ENCODE results near the gene UTP4.
A peak's percentile ranks its signal among the peaks of the same experiment; 100 is the strongest.
"Not testable (repeated sequence)": the region's sequence is repeated elsewhere in the genome, so short reads cannot be mapped to it uniquely, and the experiment has no call there.

UTP4 gene

DNA sequence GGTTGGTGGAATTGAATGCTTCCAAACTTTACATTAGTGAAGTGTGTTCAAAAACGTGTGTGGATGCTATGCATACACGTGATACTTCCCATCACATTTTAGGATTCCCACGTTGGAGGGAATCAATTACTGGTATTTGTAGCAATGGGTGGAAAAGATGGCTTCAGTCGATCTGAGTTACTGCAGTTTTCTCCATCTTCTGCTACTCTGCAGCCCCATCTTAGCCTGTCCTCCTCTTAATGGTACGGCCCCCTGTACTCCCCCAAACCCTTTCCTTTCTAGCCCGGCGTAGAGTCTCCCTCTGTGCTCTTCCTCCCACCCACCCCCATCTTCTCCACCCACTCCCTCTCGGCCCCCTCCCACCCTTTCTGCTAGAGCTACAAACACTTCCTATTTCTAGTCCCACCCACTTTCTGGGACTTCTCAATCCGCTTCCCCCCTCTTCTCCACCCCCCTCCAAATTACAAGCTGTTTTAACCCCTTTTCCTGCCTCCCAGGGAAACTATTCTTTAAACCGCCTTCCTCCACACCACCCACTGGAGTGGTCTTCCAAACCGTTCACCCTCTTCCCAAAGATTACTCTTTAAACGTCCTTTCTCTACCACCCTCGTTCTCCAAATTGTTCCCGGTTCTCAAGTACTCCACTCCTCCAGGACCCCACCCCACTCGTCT, 1.1 kb upstream of the UTP4 start:
- DNase-seq (ENCODE audit: low spot score) = peak; percentile 65

DNA sequence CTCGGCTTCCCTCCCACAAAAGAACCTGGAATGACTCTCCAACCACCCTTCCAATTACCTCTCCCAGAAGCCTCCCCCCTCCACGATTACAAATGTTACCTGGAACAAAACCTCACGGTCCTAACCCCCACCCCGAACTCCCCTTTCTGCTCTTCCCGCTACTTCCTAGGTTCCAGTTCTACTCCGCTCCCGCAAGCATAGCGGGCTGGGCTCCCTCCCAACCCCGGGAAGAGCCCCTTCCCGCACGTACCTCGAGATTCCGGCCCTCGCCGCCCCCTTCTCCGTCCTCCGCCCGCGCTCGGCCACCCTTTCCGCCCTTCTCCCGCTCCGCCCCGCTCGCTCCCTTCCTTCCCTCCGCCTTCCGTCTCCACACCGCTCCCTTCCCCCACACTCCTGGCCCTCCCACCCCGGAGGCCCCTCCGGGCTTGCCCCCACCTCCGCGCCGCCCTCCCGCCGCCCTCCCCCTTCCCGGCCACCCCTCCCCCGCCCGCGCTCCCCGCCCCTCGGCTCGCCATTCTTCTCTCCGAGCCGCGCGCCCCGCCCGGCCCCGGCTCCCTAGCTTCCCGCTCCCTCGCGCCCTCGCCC, 518 bp upstream of the UTP4 start:
- peak; percentile 87 for DNase-seq (ENCODE audit: low spot score)

DNA sequence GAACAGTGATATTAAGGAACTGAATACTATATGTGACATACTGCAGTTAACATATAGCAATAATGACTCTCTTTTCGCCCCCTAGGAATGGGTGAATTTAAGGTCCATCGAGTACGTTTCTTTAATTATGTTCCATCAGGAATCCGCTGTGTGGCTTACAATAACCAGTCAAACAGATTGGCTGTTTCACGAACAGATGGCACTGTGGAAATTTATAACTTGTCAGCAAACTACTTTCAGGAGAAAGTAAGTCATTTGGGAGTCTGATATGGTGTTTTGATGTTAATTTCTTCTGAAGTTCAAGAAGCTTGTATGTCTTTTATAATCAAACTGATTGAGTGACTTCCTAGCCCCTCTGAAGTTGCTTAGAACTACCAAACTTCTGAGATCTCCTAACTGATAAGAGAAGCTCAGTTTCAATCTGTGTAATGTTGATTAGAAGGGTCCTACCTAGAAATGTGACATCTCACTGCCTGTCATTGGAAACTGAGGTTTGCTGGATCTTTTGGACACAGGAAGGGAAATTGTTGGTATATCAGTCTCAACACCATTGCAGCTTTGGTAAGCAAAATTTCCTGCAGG, 1.0 kb downstream of the UTP4 start:
- DNase-seq (ENCODE audit: low spot score) = no peak

DNA sequence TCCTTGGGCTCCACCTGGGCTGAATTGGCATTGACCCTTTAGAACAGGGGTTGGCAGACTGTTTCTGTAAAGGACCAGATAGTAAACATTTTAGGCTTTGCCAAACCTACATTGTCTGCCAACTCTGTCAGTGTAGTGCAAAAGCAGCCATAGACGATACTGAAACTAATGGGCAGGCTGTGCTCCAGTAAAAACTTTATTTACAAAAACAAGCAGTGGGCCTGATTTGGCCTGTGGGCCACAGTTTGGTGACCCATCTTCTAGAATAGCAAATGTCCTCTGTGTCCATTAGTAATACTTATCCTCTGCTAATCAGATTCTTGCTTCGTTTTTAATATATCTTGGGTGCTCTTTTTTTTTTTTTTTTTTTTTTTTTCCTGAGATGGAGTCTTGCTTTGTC, 6.2 kb downstream of the UTP4 start:
- DNase-seq (ENCODE audit: low spot score) = no peak

DNA sequence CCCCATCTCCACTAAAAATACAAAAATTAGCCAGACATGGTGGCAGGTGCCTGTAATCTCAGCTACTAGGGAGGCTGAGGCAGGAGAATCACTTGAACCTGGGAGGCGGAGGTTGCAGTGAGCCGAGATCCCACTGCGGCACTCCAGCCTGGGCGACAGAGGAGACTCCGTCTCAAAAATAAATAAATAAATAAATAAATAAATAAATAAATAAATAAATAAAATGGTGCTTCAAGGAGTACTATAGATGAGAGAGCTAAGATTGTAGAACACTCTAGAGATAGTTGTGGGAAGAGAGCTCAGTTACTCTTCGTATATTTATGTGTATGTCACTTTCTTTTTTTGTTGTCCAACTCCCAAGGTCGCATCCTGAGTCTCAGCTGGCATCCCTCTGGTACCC, 7.0 kb downstream of the UTP4 start:
- not testable (repeated sequence) for DNase-seq (ENCODE audit: low spot score)

DNA sequence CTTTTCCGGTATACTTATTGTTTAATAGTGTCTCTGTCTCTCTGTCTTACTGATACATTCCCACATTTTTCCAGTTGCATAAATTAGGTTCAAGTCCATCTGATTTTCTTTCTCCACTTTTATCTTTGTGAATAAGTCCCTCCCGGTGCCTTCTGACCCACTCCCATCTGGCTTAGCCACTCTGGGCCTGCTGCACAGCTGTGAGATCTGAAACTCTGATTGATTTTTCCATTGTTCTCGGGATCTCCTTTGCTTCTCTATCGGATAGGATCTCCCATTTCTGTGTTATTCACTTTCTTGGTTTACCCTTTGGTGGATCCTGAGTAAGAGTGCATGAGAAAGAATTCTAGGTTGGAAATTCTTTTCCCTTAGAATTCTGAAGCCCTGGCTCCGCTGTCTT, 8.6 kb downstream of the UTP4 start:
- DNase-seq (ENCODE audit: low spot score) = no peak

DNA sequence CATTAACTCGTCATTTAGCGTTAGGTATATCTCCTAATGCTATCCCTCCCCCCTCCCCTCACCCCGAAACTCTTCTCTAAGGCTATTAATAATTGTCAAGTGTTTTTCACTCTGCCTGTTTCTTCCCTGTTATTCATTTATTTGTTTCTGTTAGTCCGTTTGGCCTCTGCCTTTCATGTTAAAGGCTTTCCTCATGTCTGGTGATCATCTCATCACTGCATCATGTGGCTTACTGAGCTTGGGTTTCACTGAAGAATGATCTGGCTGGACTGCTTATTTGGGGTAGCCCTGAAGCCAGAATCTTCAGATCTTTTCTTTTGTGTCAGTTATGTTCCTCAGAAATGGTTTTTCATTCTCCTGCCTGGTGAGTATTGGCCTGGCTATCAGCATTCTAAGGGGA, 9.5 kb downstream of the UTP4 start:
- DNase-seq (ENCODE audit: low spot score) = no peak

DNA sequence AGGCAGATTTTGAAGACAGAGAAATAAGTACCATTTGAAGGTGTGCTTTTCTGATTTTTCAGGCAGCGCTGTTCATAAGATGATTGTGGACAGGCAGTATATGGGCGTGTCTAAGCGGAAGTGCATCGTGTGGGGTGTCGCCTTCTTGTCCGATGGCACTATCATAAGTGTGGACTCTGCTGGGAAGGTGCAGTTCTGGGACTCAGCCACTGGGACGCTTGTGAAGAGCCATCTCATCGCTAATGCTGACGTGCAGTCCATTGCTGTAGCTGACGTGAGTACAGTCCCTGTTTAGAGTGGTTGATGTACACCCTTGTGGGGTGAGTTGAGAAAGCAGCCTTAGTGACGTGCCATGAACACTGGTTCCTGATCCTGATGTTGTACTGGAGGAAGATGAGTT, 10.7 kb downstream of the UTP4 start:
- no peak for DNase-seq (ENCODE audit: low spot score)

DNA sequence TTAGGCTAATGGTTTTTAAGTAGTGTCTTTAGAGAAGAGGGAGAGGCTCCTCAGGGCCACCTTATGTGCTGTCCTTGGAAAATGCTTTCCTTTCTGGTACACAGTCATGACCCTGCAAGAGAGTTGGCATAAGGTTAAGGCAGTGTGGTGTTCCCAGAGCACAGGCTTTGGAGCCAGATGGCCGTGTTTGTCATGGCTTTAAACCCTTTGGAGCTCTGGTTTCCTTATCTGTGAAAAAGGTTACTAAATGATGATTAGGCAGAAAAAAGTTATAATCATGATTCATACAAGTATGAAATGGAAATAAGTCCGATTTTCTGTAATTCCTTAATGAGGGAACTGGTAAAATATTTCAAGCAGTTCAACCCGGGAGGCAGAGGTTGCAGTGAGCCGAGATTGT, 13.2 kb downstream of the UTP4 start:
- DNase-seq (ENCODE audit: low spot score) = no peak

DNA sequence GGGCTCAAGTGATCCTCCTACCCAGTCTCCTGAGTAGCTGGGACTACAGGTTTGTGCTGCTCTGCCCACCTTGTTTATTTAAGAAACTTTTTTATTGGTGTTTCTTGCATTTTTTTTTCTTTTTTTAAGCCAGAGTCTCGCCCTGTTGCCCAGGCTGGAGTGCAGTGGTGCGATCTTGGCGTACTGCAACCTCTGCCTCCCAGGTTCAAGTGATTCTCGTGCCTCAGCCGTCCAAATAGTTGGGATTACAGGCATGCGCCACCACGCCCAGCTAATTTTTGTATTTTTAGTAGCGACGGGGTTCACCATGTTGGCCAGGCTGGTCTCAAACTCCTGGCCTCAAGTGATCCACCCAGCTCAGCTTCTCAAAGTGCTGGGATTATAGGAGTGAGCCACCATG, 17.2 kb downstream of the UTP4 start:
- DNase-seq (ENCODE audit: low spot score) = not testable (repeated sequence)

DNA sequence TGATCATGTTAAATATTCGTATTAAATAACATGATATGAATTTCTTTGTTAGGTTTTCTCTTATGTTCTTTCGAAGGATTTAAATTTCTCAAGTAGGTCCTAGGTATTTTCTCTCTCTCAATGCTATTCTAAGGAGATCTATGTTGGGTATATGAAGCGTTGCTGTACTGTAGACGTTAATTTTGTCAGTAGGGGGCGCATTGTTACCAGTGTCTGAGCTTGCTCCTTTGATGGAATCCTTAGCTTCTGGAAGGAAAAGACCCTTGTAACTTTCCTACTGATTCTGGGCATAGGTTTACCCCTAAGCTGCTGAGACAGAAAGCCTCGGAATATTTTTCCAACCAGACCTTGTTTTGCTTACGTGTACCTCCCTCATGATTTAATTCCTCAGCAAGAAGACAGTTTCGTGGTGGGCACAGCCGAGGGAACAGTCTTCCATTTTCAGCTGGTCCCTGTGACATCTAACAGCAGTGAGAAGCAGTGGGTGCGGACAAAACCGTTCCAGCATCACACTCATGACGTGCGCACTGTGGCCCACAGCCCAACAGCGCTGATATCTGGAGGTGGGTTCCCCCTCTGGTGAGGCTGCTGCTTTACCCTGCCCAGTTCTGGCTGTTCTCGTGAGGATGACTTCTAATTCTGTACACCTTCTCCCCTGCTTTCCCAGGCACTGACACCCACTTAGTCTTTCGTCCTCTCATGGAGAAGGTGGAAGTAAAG, 17.9 kb downstream of the UTP4 start:
- DNase-seq (ENCODE audit: low spot score) = peak; percentile 69

DNA sequence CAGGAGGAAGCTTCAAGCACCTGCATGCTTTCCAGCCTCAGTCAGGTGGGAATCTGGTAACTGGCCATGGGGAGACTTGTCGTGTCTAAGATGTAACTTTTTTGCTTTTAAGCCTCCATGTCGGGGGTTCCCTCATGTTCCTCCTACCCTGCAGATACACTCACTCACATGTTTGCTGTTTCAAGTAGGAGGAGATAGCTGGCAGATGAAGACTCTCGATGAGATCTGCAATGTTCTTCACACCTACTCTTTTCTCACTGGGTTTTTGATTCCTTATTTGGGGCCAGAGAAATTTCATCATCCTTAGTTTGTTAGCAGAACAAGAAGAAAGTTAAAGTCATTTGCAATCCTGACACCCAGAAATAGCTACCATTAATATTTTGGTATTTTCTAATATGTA, 24.7 kb downstream of the UTP4 start:
- no peak for DNase-seq (ENCODE audit: low spot score)

DNA sequence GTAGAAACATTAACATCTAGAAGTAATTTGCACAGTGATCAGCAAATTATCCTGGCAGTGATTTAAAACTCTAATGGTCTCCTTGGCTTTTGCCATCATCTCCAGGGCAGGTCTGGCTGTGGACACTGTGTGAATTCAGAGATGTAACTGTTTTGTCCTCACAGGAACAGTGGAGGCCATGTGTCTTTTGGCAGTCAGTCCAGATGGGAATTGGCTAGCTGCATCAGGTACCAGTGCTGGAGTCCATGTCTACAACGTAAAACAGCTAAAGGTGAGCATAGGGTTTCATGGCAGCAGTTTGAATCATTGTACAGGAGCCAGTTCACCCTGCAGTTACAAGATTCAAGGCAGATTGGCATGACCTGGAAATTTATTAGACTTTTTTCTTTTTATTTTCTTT, 27.7 kb downstream of the UTP4 start:
- no peak for DNase-seq (ENCODE audit: low spot score)

DNA sequence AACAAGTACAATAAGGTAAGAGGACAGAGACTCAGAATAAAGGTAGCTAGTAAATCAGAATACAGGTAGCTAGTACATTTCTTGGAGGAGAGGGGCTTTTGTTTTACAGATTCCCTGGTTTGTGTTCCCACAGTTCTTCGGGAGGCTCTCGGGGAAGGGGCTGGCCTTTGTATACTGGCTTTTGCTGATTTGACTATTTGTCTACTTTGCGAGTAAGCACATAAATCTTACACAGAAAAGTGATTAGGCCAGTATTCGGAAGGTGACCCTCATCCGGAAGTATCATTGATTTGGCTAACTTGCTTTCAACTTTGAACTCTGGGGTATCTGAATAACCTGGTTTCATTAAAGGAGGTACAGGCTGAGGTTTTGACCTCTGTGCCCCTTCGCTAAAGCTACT, 33.1 kb downstream of the UTP4 start:
- DNase-seq (ENCODE audit: low spot score) = no peak

DNA sequence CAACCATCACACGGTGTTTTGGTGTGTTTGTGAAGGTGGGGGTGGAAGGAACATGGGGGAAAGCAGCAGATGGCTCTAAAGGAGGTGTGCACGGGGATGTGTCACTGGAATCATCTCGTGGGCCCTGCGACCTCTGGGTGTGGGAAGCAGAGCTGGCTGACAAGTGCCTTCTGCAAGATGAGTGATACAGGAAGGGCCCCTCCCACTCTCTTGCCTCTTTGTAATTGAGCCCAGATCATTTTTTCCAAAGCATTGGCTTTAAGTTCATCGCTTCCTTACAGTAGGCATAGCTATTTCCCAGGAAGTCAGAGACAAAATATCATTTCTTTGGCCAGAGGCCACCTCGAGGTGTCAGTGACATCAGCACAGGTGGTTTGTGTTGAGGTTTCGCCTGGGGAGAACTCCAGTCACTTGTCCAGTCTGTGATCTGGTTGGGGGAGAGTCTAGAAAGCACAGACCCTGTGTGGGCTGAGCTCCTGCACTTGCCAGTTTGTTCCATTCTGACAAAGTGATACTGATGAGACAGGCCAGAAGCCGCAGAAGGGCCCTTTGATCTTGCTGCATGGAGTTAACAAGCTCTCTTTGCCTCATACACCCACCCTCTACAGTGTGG, 33.9 kb downstream of the UTP4 start:
- no peak for DNase-seq (ENCODE audit: low spot score)

DNA sequence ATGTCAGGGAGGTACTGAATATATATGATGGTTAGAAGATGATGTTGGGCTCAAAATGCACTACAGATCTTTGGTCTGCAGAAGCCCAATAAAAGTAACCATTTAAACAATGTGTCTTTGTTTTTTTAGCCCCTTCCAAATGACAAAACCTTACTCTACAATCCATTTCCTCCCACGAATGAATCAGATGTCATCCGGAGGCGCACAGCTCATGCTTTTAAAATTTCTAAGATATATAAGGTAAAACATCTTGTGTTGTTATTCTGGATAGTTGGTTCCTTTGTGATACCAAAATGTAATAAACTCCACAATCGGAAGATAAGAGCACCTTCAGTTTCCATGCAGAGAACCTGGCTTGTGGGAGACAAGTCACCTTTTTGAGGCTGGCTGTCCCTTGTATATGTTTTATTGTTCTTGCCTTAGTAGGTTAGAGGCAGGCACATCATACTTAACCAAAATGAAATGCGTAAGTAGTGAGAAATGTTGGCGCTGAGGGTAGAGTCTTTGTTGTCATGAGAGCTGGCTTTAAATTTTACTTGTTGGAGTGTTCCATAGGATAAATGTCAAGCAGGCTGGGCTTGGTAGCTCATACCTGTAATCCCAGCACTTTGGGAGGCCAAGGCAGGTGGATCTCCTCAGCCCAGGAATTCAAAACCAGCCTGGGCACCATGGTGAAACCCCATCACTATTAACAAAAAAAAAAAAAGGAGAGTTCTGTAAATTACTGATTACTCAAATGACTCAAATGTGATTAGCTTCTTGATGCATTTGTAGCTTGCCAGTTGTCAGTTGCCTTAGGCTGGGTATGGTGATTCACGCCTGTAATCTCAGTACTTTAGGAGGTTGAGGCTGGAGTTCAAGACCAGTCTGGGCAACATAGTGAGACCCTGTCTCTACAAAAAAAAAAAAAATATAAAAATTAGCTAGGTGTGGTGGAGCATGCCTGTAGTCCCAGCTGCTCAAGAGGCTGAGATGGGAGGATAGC, 34.8 kb downstream of the UTP4 start:
- DNase-seq (ENCODE audit: low spot score) = no peak

DNA sequence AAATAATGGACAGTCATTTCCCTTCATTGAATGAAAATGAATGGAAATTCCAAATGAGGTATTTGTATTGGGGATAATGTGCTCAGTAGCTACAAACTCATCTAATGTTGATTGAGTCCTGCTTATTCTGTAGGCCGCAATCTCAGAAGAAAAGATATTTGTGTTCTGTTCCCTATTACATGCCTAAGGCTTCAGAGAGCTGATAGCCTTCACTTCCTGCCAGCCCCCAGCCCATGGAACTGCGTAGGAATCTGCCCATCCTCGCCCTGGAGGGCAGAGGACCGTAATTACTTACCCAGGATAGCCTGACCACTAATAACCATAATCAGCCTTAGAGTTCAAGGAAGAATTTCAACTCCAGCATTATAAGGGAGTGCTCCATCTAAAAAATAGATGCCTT, 36.6 kb downstream of the UTP4 start:
- no peak for DNase-seq (ENCODE audit: low spot score)

DNA sequence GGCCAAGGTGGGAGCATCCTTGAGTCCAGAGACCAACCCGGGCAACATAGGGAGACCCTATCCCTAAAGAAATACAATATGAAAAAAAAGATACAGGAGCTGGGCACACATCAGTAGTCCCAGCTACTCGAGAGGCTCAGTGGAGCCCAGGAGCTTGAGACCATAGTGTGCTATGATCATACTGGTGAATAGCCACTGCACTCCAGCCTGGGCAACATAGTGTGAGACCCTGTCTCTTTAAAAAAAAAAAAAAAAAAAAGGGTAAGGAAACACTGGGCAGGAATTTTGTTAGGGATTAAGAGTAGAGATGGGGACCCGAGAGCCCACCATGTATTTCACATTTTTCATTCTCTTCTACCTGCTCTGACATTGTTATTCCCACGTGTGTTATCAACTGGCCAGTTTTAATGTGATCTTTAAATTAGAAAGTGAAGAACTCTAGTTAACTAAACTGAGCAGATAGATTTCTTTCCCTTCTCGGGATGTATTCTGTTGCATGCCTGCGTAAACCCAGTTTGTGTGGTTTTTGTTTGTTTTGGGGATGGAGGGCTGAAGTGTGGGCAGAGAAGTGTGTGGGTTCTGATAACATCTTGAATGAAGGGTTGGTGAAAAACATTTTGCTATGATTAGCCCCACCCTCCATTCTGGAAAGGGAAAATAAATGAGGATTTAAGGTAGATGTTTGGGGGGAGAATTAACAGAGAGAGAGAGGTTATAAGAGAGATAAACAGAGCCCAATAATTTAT, 37.3 kb downstream of the UTP4 start:
- DNase-seq (ENCODE audit: low spot score) = no peak

DNA sequence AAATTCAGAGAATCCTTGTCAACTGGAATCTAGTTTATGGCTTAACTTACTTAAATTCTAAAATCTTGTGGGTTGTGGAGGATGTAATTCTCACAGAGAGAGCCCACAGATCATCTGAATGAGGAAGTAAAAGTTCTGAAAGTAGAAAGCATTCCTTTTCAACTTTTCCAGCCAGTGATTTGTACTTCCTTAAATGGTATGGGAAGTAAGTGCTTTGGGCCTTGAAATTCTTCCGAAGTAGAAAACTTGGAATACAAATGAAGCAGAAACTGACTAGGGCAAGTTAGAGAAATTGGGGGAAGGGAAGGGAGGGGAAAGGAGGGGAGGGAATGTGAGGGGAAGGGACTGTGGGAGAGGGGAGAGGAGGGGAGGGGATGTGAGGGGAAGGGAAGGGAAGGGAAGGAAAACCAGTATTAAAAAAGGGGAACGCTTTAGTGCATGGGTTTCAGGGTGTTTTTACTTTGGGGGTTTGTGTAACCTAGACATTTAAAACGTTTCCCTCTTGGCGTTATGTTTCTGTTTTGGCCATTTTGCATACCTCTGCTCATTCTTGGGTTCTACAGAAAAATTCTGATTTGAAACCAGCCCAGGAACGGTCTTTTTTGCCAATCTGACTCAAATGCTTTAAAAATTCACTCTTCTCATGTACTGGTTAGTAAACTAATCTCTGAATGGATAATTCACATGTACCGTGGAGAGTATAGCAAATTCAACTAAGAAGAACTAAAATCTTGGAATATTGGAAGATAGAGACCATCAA, 39.1 kb downstream of the UTP4 start:
- no peak for DNase-seq (ENCODE audit: low spot score)
